Astrocyte (in vitro differentiated cells and primary cell): ENCODE data around the gene FYCO1. TPM values are rescaled to one million over a fixed set of nuclear protein-coding genes. Genes with fewer than 3 reads are reported as not detected.

Experiments
- DNase-seq: peaks from one replicate; pipeline ENCODE4 v3.0.0-alpha.2; 2010; ENCODE audit warnings: low read depth
- FAIRE-seq: peaks from 2 replicates; lab custom pipeline; 2011; peaks lifted over from hg19 to GRCh38; lab: Jason Lieb, UNC
- H2AFZ ChIP-seq: 2 replicates; pipeline ENCODE4 v1.6.0; 2012; ENCODE audit warnings: low read depth, low read length, inconsistent platforms
- H3K27ac ChIP-seq: 2 replicates; pipeline ENCODE4 v1.5.1; 2011; ENCODE audit warnings: low read depth, low read length, inconsistent platforms
- H3K27me3 ChIP-seq: 2 replicates; pipeline ENCODE4 v1.6.0; 2011; ENCODE audit warnings: low read length, inconsistent platforms; ENCODE audit not compliant: insufficient read depth
- H3K36me3 ChIP-seq: 2 replicates; pipeline ENCODE4 v1.5.1; 2011; ENCODE audit warnings: low read length, inconsistent platforms; ENCODE audit not compliant: insufficient read depth
- H3K4me1 ChIP-seq: 2 replicates; pipeline ENCODE4 v1.5.1; 2011; ENCODE audit warnings: low read length, inconsistent platforms; ENCODE audit not compliant: insufficient read depth
- H3K4me2 ChIP-seq: 2 replicates; pipeline ENCODE4 v1.6.0; 2012; ENCODE audit warnings: low read length, inconsistent platforms
- H3K4me3 ChIP-seq: 2 replicates; pipeline ENCODE4 v1.5.1; 2011; ENCODE audit warnings: low read depth, mild to moderate bottlenecking, low read length, inconsistent platforms; ENCODE audit not compliant: insufficient read depth
- H3K79me2 ChIP-seq: 2 replicates; pipeline ENCODE4 v1.6.0; 2012; ENCODE audit warnings: mild to moderate bottlenecking, low read length, inconsistent platforms; ENCODE audit not compliant: insufficient read depth
- H3K9ac ChIP-seq: 2 replicates; pipeline ENCODE4 v1.6.0; 2012; ENCODE audit warnings: mild to moderate bottlenecking, low read length, inconsistent platforms
- H3K9me3 ChIP-seq: 2 replicates; pipeline ENCODE4 v1.5.1; 2012; ENCODE audit warnings: low read depth, mild to moderate bottlenecking, low read length, inconsistent platforms; ENCODE audit not compliant: insufficient read depth
- H4K20me1 ChIP-seq: 2 replicates; pipeline ENCODE4 v1.6.0; 2012; ENCODE audit warnings: low read length, inconsistent platforms; ENCODE audit not compliant: insufficient read depth
- H3K27ac Mint-ChIP-seq: one replicate; pipeline ENCODE4 v1.8.0; 2021; ENCODE audit warnings: mild to moderate bottlenecking, mixed read lengths; ENCODE audit not compliant: unreplicated experiment
- H3K27me3 Mint-ChIP-seq: one replicate; pipeline ENCODE4 v1.8.0; 2021; ENCODE audit warnings: low read depth, mixed read lengths; ENCODE audit not compliant: unreplicated experiment
- H3K36me3 Mint-ChIP-seq: one replicate; pipeline ENCODE4 v1.8.0; 2021; ENCODE audit warnings: low read depth, mixed read lengths; ENCODE audit not compliant: unreplicated experiment
- H3K4me1 Mint-ChIP-seq: one replicate; pipeline ENCODE4 v1.8.0; 2021; ENCODE audit warnings: low read depth, mixed read lengths; ENCODE audit not compliant: unreplicated experiment
- H3K4me3 Mint-ChIP-seq: one replicate; pipeline ENCODE4 v1.8.0; 2021; ENCODE audit warnings: mild to moderate bottlenecking, moderate library complexity, mixed read lengths; ENCODE audit not compliant: unreplicated experiment
- H3K9me3 Mint-ChIP-seq: one replicate; pipeline ENCODE4 v1.8.0; 2021; ENCODE audit warnings: mild to moderate bottlenecking, mixed read lengths; ENCODE audit not compliant: unreplicated experiment
- CTCF ChIP-seq: IDR thresholded peaks from 2 replicates; pipeline ENCODE4 v1.5.1; 2011; ENCODE audit warnings: low read depth, mild to moderate bottlenecking, inconsistent platforms, low read length, moderate library complexity; ENCODE audit not compliant: insufficient read depth
- EZH2 ChIP-seq: IDR thresholded peaks from 2 replicates; pipeline ENCODE4 v1.6.1; 2012; ENCODE audit warnings: mild to moderate bottlenecking, low read length, inconsistent platforms; ENCODE audit not compliant: insufficient read depth
- total RNA-seq: library from RNA; stranded (reverse); gene quantifications from 2 replicates; pipeline ENCODE4 v1.2.1, GENCODE V29; 2021

FYCO1 gene
- total RNA-seq, 1 donor from 2014 or later = 19.7 TPM

DNA sequence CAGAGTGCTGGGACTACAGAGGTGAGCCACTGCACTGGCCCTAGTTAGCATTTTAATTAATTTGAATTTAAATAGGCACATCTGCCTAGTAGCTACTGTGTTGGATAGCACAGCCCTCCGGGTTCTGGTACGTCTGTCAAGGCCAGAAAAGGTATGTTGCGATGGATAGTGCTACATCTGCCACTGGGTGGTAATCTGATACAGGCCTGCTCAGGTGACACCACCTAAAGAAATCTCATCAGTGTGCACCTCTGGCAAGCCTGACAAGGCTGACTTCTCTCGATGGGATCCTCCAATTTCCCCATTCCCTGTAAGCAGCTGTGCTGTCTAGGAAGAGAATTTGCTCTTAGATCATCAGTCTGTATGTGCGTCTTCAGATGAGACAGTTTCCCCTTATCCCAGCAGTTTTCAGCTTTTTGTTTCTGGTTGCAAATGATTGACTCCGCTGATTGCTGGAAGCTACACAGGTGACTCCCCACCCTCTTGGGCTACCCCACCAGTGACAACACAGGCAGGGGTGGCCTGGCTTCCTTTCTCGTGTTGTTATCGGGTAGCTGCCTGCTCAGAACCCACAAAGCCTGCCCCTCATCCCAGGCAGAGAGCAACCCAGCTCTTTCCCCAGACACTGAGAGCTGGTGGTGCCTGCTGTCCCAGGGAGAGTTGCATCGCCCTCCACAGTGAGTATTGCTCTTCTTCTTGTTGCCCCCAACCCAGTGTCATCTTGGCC, 109.5 kb downstream of the FYCO1 start, which contains the start of gene CCR9:
TSS of gene CCR9 (plus strand) at position 565 of the 727 bp plus-strand sequence. CDS start 8,391 bp downstream, outside the sequence.
- Histone ChIP-seq H3K79me2 (no peaks in the 10 kb centered on the region), H4K20me1 (no peaks in the 10 kb centered on the region), H3K36me3 (no peaks in the 10 kb centered on the region), H3K27me3 (peaks cover 12% of the 10 kb centered on the region), H3K9me3 (no peaks in the 10 kb centered on the region), H3K4me1 (peaks cover 1% of the 10 kb centered on the region), H3K4me2 (no peak within 1 kb of the TSS), H3K4me3 (no peak within 1 kb of the TSS), H2AFZ (no peak within 1 kb of the TSS), H3K27ac (no peak within 1 kb of the TSS), H3K9ac (no peak within 1 kb of the TSS)
- TF ChIP-seq EZH2 (no peak), CTCF (no peak)
- no peaks in the 10 kb centered on the region for H3K36me3 Mint-ChIP-seq
- no peak for DNase-seq
- no peak for FAIRE-seq
- peaks cover 21% of the 10 kb centered on the region for H3K27me3 Mint-ChIP-seq
- H3K4me1 Mint-ChIP-seq = peaks cover 4% of the 10 kb centered on the region
- H3K4me3 Mint-ChIP-seq = no peak within 1 kb of the TSS
- no peak within 1 kb of the TSS for H3K27ac Mint-ChIP-seq
- peaks cover 4% of the 10 kb centered on the region for H3K9me3 Mint-ChIP-seq

DNA sequence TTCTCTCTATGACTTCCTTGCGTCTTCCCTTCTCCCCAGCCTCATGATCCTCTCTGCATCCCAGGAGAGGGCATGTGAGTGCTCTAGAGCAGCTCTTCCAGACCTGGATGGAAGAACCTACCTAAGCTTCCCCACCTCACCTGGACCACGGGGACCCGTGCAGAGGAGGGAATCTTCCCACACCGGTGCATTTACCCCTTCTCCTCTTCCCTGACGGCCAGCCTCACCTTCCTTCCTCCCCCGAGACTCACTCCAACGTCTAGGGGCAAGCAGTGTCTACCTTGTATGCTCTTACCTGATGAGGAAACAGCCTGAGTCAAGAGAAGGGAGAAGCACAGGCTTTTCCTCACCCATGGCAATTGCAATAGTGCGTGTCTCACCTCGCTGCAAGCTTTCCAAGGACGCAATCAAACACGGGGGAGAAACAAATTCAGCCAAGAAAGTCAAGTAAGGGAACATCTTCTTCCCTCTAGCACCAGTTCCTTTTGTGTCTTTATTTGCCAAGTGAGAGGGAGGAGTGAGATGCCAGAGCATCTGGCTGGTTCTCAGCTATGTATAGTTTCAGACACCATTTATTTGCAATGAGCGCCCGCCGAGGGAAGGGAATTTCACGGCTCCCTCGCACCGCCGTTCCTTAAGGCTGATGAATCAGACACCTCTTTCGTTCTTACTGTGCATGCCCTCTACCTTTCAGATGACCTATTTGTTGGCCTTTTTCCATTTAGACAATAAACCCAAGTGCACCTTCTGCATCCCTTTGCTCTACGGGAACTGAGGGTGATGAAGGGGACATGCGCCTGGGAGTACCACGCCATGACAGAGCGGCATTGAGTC, 111.0 kb downstream of the FYCO1 start:
- FAIRE-seq (no peak), DNase-seq (no peak)
- no peaks in the 10 kb centered on the region for H4K20me1 ChIP-seq
- no peak overlapping the region for H3K27ac Mint-ChIP-seq
- H3K27me3 Mint-ChIP-seq = peaks cover 27% of the 10 kb centered on the region
- no peak overlapping the region for H3K4me2 ChIP-seq
- no peaks in the 10 kb centered on the region for H3K36me3 Mint-ChIP-seq
- no peak overlapping the region for H3K27ac ChIP-seq
- no peaks in the 10 kb centered on the region for H3K9me3 ChIP-seq
- no peak overlapping the region for H3K9ac ChIP-seq
- no peak overlapping the region for H2AFZ ChIP-seq
- H3K9me3 Mint-ChIP-seq = peaks cover 4% of the 10 kb centered on the region
- H3K36me3 ChIP-seq = no peaks in the 10 kb centered on the region
- H3K4me1 Mint-ChIP-seq = peaks cover 9% of the 10 kb centered on the region
- no peak overlapping the region for H3K4me3 Mint-ChIP-seq
- no peaks in the 10 kb centered on the region for H3K79me2 ChIP-seq
- H3K4me3 ChIP-seq = no peak overlapping the region
- TF ChIP-seq EZH2 (no peak), CTCF (no peak)
- H3K27me3 ChIP-seq = peaks cover 12% of the 10 kb centered on the region
- peaks cover 3% of the 10 kb centered on the region for H3K4me1 ChIP-seq
